Measurements from ENCODE around the gene SLC11A2. TPM values are rescaled to one million over a fixed set of nuclear protein-coding genes. Genes with fewer than 3 reads are reported as not detected.

SLC11A2 gene
- total and polyA plus RNA-seq, 2 of the 8 experiments (the other 6 are each of a cell fraction or from before 2014, with no cell fraction given), result 55.0 to 61.5 TPM

DNA sequence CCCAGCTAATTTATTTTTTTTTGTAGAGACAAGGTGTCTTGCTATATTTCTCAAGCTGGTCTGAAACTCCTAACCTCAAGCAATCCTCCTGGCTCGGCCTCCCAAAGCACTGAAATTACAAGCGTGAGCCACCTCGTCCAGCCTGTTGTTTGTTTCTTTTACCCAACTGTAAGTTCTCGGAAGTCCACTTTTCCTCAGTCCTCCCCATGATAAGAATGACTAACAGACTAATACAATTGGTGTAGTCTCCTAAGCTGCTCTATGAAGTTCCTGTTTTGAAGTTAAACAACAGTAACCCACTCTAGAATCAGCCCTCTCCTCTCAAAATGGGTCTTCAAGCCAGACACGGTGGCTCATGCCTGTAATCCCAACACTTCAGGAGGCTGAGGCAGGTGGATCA is 37.3 kb downstream of the SLC11A2 start:
- Histone ChIP-seq H3K79me2 (ENCODE audit: control insufficient read depth in 1 of 2, insufficient read depth in 2 of 2, low read length in 2 of 2) (no peaks in the 10 kb centered on the region), H4K20me1 (replicated peaks in 1 of 2; ENCODE audit: control insufficient read depth in 1 of 2, insufficient read depth in 2 of 2, low read length in 2 of 2) (peaks cover 0 to 2% of the 10 kb centered on the region in 2 experiments), H3K18ac (ENCODE audit: extremely low read depth, low read length) (no peak overlapping the region), H3K23ac (ENCODE audit: insufficient read length) (no peak overlapping the region), H3K4ac (replicated peaks; ENCODE audit: insufficient read length, low read depth, low read length) (no peak overlapping the region), H3K4me2 (ENCODE audit: insufficient read depth in 1 of 2, low read depth in 2 of 2, low read length in 2 of 2) (no peak overlapping the region), H2BK20ac (ENCODE audit: low read length) (no peak overlapping the region), H2AK5ac (ENCODE audit: low read depth, low read length) (no peak overlapping the region), H2BK12ac (ENCODE audit: low read depth, low read length) (no peak overlapping the region), H3K9me3 (ENCODE audit: insufficient read depth in 2 of 2, low read depth in 1 of 2, low read length in 1 of 2) (no peaks in the 10 kb centered on the region), H4K8ac (ENCODE audit: extremely low read depth, insufficient read depth, low read length) (no peak overlapping the region), H3K27me3 (replicated peaks in 1 of 4; ENCODE audit: control insufficient read depth in 3 of 4, extremely low read depth in 1 of 4, insufficient read depth in 3 of 4, low read length in 3 of 4) (no peaks in the 10 kb centered on the region), H2BK5ac (ENCODE audit: low read depth, low read length) (no peak overlapping the region), H3K36me3 (ENCODE audit: control insufficient read depth in 2 of 4, insufficient read depth in 4 of 4, low read length in 3 of 4) (peaks cover 13 to 45% (median 30%) of the 10 kb centered on the region in 4 experiments), H2BK120ac (replicated peaks; ENCODE audit: low read depth, low read length) (no peak overlapping the region), H3K14ac (ENCODE audit: insufficient read length) (no peak overlapping the region), H3K9ac (replicated peaks in 1 of 4; ENCODE audit: extremely low read depth in 1 of 4, low read depth in 3 of 4, low read length in 3 of 4) (no peak overlapping the region), H2BK15ac (ENCODE audit: low read length) (no peak overlapping the region), H3K4me3 (ENCODE audit: extremely low read depth in 1 of 4, insufficient read depth in 2 of 4, low read depth in 3 of 4, low read length in 4 of 4) (no peak overlapping the region), H4K5ac (ENCODE audit: insufficient read length, low read depth, low read length) (no peak overlapping the region), H3K56ac (replicated peaks; ENCODE audit: insufficient read length, low read depth, low read length) (no peak overlapping the region), H2AFZ (ENCODE audit: low read length) (no peak overlapping the region), H4K91ac (replicated peaks; ENCODE audit: insufficient read length, low read length) (no peak overlapping the region), H3K23me2 (ENCODE audit: low read depth, low read length) (no peaks in the 10 kb centered on the region), H3K79me1 (ENCODE audit: low read depth, low read length) (no peaks in the 10 kb centered on the region), H3K27ac (ENCODE audit: low read depth, low read length) (no peak overlapping the region), H3K4me1 (replicated peaks in 1 of 4; ENCODE audit: control insufficient read depth in 3 of 4, insufficient read depth in 4 of 4, low read length in 3 of 4) (no peaks in the 10 kb centered on the region; a peak in 1 of 7 replicates)
- FAIRE-seq, result no peak
- 93% methylated on average over 5 of the region's 5 CpGs; no CpG with 5 or more reads in 1 of the 2 experiments for WGBS, 2 experiments (ENCODE audit: extremely low coverage in 1 of 2, insufficient coverage in 1 of 2, insufficient read length in 1 of 2, insufficient replicate concordance in 2 of 2, low coverage in 1 of 2, low lambda C conversion rate in 2 of 2, missing lambda C conversion rate in 1 of 2)
- ChIA-PET CTCF (ENCODE audit: partially characterized antibody) (interaction anchor here (0.9 to 7.0 kb wide), 3 partner anchors 38 to 224 kb away, joined by 4 to 89 read pairs (median 40); partner anchors contain the start of gene SLC11A2), POLR2A (ENCODE audit: partially characterized antibody) (interaction anchor here (1.8 kb wide), 1 partner anchor 17 kb away, joined by 5 read pairs; no protein-coding TSS in a partner anchor)
- no peak for DNase-seq (ENCODE audit: low read depth in 1 of 2, low spot score in 2 of 2)
- TF ChIP-seq HDAC6 (IDR thresholded peaks at IDR 0.05; ENCODE audit: low read depth, low read length) (no peak), BRCA1 (IDR thresholded peaks at IDR 0.05; ENCODE audit: low read depth, low read length) (no peak), ASH2L (IDR thresholded peaks at IDR 0.05; ENCODE audit: low read length) (no peak), RBBP5 (IDR thresholded peaks at IDR 0.05; ENCODE audit: borderline replicate concordance, low read depth, low read length) (no peak), RAD21 (IDR thresholded peaks at IDR 0.05 in 1 of 2, conservative IDR thresholded peaks at IDR 0.05 in 1 of 2; ENCODE audit: low read depth in 2 of 2, low read length in 2 of 2) (no peak), POLR2AphosphoS5 (IDR thresholded peaks at IDR 0.05; ENCODE audit: low read depth, low read length) (no peak)
- TF ChIP-seq, protein P1, sequence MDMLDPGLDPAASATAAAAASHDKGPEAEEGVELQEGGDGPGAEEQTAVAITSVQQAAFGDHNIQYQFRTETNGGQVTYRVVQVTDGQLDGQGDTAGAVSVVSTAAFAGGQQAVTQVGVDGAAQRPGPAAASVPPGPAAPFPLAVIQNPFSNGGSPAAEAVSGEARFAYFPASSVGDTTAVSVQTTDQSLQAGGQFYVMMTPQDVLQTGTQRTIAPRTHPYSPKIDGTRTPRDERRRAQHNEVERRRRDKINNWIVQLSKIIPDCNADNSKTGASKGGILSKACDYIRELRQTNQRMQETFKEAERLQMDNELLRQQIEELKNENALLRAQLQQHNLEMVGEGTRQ (IDR thresholded peaks at IDR 0.05; ENCODE audit: low read length), result no peak

Measured in H1 (cell line).